Measurements from ENCODE around the gene ATG2B.
"Not testable (repeated sequence)": the region's sequence is repeated elsewhere in the genome, so short reads cannot be mapped to it uniquely, and the experiment has no call there.

Gene ATG2B

DNA sequence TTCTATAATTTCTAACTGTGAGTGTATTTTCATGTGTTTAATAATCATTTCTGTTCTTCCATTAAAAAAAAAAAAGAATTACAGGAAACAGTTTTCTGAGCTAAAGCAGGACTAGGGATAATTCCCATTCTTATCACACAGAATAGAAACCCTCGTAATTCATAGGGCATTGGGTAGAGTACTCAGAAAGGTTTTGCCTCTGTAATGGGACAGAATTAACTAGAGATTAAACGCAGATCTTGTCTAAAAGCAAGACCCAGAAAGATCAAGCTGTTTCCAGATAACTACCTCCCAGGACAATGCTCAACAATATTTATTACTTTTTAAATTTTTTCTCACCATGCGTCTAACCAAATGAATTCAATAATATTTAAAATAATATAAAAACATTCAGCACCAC, 10.4 kb upstream of the ATG2B start:
- DNase-seq (ENCODE audit: low spot score) = no peak

DNA sequence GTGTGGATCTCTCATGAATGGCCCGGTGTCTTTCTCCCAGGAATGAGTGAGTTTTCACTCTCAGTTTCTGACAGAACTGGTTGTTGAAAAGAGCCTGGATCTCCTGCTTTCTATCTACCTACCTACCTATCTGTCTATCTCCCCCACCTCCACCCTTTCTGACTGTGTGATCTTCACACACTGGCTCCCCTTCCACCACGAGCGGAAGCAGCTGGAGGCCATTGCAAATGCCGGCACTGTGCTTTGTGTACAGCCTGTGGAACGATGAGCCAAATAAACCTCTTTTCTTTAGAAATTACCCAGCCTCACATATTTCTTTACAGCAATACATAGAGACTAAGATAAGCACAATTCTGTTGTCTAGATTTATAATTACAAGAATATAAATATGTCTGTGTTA, 7.4 kb upstream of the ATG2B start:
- no peak for DNase-seq (ENCODE audit: low spot score)

DNA sequence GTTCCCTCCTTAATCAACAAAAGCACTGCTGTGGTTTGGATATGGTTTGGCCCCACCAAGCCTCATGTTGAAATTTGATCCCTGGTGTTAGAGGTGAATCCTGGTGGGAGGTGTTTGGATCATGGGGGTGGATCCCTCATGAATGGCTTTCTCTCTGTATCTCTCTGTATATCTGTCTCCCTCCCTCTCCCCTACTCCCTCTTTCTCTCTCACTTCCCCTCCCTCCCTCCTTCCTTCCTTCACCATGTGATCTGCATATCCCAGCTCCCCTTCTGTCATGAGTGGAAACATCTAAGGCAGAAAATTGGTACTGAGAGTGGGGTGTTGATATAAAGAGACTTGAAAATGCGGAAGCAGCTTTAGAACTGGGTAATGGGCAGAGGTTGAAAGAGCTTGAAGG, 5.4 kb upstream of the ATG2B start:
- DNase-seq (ENCODE audit: low spot score) = no peak

DNA sequence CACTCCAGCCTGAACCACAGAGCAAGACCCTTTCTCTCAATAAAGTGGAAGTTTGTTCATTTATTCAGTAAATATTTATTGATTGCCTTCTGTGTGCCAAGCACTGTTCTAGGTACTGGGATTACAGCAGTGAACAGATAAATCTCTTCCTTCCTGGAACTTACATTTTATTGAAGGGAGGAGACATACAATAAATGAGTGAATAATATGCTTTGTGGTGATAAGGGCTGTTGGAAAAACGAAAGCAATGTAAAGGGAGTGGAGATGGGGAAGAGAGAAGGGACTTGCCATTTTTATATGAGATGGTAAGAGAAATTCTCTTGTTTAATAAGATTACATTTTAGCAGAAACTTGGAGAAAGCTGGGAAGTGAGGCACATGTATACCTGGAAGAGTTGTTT, 1.8 kb upstream of the ATG2B start:
- DNase-seq (ENCODE audit: low spot score) = no peak

DNA sequence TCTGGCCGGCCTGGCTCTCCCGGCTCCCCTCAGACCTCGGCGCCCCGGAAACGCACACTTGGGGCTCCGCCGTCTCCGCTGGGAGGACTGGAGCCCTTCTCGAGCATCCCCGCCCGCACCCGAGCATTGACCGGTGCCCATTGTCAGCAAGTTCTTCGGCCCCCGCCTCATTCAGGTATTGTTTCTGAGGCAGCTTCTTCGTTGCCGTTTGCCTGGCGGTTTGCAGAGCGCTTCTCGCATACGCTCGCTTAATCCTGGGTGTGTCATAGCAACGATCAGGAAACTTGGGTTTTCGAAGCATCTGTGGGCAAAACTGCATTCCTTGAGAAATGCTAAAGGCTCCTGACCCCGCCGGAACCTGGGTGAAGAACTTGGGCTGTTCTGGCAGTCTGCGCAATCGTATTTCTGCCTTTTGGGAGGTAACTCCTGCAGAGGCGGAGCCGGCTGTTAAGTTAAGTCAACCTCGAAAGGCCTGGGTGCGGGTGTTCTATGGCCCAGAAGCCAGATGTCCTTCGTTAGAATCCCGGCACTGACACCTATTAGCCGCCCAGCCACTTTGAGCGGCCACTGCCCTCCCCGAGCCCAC, 703 bp upstream of the ATG2B start:
- peak; percentile 10 for DNase-seq (ENCODE audit: low spot score)

DNA sequence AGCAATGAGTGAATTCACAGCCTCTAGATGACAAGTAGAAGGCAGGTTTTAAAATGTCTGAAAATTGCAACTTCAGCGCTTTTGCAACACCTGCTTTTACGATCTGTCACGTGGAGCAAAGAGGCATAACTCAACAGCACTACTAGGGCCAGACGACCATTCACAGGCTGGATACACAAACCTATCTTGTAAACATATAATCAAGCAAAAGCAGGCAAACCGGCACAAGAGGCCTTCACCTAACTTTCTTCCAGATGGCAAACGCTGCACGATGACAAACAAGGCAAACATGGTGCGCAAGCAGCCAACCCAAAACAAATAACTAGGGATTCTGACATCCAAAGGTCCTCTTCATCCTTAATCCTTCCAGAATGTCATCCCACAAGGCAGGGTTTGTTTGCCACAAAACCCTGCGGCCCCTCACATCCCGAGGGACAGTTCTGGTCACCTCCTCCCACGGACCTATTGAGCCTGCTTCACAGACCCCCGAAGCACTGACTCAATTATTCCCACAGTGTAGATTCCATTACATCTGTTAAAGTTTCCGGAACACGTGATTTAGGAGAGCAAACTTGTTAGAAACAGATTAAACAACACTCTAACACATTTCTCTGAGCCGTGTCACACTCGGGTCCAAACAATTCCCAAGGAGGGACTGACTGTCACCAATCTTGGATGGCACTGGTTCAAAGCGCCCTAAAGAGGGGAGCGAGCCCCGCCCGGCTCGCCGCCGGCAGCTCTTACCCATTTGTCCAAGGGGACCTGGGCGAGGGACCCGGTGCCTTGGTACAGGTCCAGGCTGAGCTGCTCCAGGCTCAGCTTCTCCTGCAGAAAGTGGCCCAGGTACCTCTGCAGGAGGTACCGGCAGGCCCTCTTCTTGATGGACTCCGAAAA, 823 bp downstream of the ATG2B start:
- peak; percentile 1 for DNase-seq (ENCODE audit: low spot score)

DNA sequence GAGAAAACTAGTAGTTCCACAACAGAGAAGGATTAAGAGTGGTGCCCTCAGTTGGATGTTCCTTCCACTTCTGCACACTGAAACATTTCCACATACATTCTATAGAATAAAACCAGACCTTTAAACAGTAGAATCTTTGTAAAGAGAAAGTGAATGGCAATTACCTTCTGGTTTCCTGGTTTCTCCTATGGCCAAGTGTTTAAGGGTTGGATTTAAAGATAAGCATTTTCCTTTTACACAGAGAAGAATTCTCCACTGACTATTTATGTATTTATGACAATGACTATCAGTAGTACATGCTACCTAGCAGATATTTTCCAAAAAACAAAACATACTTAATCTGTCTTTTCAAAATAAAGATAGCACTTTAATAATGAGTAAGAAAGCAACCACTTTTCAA, 3.2 kb downstream of the ATG2B start:
- no peak for DNase-seq (ENCODE audit: low spot score)

DNA sequence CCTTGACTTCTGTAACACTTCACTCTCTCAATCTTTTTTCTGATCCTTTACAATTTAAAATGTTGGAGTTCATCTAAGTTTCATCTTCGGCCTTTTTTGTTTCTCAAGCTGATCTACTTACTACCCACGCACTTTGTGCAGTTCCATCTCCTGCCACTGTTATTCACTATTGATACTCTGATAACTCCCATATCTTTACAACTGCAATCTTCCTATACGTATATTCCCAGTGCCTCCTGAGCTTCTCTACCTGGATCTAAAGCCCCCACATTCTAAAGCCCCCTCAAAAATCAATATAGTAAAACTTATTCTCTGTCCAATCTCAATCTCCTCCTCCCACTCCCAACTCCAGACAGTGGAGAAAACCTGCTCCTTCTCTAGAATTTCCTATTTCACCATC, 5.9 kb downstream of the ATG2B start:
- DNase-seq (ENCODE audit: low spot score) = no peak

DNA sequence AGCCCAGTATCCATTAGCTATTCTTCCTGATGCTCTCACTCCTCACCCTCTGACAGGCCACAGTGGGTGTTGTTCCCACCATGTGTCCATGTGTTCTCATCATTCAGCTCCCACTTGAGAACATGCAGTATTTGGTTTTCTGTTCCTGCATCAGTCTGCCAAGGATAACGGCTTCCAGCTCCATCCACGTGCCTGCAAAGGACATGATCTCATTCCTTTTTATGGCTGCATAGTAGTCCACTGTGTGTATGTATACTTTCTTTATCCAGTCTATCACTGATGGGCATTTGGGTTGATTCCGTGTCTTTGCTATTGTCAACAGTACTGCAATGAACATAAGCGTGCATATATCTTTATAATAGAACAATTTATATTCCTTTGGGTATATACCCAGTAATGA, 8.9 kb downstream of the ATG2B start:
- DNase-seq (ENCODE audit: low spot score) = no peak

DNA sequence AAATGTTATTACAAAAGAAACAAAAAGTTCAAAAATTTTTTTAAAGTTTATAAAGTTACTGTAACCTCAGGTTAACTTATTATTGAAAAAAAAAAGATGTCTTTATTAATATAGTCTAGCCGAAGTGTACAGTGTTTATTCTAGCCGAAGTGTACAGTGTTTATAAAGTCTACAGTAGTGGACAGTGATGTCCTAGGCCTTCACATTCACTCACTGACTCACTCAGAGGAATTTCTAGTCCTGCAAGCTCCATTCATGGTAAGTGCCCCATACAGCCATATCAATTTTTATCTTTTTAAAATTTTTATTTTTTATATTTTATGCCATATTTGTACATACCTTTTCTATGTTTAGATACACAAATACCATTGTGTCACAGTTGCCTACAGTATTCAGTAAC, 10.4 kb downstream of the ATG2B start:
- DNase-seq (ENCODE audit: low spot score) = no peak

DNA sequence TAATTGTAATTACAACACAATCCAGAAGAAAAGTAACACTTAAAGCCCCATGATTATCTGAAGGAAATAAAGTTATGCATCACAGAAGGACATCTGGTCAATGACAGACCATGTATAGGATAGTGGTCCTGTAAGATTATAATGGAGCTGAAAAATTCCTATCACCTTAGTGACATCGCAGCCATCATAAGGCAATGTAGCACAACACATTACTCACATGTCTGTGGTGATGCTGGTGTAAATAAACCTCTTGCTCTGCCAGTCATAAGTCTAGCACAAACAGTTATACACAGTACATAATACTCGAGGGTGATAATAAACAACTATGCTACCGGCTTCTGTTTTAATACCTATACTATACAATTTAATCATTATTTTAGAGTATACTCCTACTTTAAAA, 11.2 kb downstream of the ATG2B start:
- no peak for DNase-seq (ENCODE audit: low spot score)

DNA sequence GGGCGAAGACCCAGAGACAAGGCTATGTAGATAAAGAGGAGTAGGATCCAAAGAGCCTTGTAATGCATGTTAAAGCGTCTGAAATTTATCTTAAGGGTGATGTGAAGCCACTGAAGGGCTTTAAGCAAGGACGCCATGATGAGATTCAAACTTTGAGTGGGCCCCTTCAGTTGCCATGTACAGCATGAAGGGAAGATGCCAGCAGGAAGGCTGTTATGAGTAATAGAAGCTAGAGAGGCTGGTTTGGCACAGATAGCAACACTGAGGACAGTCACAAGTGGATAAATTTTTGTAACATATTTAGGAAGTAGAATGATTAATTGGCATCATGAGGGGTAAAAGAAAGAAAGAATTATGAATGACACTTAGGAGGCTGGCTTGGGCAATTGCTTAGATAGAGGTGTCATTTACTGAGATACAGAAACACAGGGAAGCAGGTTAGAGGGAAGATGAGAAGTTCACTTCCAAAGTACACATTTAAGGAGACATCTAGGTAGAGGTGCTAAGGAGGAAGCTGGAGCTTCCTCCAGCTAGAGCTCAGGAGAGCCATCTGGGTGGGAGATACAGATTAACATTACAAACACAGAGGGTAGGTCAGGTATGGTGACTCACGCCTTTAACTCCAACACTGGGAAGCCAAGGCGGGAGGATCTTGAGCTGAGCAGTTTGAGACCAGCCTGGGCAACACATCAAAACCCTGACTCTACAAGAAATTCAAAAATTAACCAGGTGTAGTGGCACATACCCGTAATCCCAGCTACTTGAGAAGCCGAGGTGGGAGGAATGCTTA, 13.7 kb downstream of the ATG2B start:
- DNase-seq (ENCODE audit: low spot score) = no peak

DNA sequence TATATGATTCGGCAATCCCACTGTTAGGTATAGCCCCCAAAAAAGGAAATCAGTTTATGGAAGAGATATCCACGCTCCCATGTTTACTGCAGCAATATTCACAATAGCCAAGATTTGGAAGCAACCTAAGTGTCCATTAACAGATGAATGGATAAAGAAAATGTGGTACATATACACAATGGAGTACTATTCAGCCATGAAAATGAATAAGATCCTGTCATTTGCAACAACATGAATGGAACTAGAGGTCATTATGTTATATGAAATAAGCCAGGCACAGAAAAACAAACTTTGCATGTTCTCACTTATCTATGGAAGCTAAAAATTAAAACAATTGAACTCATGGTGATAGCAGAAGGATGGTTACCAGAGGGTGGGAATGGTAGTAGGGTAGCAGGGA, 15.2 kb downstream of the ATG2B start:
- not testable (repeated sequence) for DNase-seq (ENCODE audit: low spot score)

DNA sequence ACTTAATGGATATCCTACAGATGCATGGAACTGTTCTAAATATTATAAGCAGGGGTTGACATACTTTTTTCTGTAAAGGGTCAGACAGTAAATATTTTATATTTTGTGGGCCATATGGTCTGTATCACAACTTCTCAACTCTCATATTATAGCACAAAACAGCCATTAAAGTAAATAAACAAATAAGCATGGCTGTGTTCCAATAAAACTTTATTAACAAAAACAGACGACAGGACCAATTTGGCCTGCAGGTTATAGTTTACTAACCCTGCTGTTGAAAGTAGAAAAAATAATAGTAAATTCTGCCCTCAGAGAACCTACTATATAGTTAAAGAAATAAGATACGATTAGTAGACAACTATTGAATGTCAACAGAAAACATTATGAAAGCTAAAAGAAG, 17.5 kb downstream of the ATG2B start:
- no peak for DNase-seq (ENCODE audit: low spot score)

DNA sequence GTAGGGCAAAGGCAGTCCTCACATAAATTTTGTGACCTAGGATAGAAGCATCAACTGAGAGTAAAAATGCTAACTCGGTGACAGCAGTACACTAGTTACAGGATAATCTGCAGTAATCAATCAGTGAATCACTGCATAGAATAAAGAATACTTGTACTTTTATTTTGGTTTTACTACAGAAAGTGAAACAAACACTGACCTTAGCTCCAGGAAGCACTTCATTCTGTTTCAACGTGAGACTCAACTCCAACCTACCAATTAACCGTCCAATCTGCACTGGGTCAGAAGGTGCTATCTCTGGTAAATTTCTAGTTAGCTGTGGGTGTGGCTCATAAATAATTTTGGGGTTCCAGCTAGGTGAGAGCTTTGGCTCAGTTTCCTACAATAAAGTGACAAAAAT, 21.8 kb downstream of the ATG2B start:
- no peak for DNase-seq (ENCODE audit: low spot score)

DNA sequence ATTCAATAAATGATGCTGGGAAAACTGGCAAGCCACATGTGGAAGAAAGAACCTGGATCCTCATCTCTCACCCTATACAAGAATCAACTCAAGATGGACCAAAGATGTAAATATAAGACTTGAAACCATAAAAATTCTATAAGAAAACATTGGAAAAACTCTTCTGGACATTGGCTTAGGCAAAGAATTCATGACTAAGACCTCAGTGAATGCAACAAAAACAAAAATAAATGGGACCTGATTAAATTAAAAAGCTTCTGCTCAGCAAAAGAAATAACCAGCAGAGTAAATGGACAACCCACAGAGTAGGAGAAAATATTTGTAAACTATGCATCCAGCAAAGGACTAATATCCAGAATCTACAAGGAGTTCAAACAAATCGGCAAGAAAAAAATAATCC, 24.6 kb downstream of the ATG2B start:
- DNase-seq (ENCODE audit: low spot score) = no peak

DNA sequence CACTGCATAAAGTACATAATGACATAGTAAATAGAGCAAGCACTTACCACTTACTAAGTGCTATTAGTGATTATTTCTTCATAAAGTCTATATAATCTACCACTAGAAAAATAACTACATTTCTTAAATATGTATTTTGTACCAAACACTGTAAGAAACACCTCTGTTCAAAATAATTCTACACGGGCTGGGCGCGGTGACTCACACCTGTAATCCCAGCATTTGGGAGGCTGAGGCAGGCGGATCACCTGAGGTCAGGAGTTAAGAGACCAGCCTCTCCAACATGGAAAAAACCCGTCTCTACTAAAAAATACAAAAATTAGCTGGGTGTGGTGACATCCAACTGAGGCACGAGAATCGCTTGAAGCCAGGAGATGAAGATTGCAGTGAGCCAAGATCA, 38.9 kb downstream of the ATG2B start:
- no peak for DNase-seq (ENCODE audit: low spot score)

DNA sequence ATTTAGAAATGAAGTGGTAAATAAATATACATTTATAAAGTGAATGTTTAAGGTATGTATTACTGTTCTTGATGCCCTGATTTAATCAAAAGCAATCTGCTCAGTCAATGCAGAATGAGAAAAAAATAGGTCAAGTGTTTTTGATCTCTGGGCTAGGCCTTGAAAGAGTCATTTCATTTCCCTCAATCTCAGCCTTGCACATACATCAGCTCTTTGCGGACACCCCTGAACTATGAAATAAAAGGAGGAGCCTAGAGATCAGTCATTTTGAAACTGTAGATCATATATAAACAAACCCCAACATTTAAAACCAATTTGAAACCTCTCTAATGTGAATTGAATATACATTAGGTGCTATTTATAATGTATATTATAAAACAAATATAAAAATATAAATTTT, 42.5 kb downstream of the ATG2B start:
- DNase-seq (ENCODE audit: low spot score) = no peak

DNA sequence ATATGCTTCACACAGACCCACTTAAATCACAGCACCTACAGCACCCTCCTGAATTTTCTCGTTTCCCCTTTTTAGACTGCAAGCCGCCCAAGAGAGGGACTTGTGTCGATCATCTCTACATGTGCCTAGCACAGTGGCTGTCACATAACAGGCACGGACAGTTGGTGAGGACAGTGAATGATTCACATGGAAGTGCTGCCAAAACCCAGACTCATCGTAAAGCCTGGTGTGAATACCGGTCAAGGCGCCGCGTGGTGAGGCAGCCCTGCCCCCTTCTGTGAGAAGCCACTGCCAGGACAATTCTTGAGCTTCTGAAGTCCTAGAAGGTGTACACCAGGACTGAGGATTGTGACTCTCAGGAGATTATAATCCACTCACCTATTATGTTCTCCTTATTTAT, 44.3 kb downstream of the ATG2B start:
- no peak for DNase-seq (ENCODE audit: low spot score)

DNA sequence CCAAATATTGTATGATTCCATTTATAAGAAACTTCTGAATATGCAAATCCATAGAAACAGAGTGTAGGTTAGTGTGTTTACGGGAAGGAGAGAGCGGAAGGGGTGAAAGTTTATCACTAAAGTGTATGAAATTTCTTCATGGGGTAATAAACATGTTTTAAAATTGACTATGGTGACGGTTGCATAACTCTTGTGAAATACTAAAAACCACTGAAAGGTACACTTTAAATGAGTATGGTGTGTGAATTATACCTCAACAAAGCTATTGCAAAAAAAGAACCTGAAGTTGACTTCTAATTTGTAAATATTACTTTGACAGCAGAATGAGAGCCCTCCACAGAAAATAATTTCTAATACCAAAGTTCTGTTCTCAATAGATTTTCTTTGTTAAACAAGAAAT, 47.1 kb downstream of the ATG2B start:
- DNase-seq (ENCODE audit: low spot score) = no peak

DNA sequence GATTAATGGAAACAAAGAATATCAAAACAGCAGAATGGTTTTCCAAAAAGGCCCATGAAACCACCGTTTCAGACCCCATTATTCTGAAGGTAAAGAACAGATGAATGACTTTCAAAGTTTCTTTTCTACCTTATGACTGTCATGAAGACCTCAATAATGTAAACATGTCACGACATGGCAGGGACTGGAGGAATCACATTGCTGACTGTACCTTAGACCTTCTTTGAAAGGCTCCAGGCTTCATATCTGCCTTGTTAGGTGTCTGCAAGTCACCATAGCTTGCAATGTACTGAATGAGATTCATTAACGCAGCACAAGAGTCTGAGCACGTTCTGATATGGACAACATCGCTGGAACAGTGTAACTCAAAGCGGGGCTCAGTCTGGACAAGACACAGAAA, 52.2 kb downstream of the ATG2B start:
- DNase-seq (ENCODE audit: low spot score) = no peak

DNA sequence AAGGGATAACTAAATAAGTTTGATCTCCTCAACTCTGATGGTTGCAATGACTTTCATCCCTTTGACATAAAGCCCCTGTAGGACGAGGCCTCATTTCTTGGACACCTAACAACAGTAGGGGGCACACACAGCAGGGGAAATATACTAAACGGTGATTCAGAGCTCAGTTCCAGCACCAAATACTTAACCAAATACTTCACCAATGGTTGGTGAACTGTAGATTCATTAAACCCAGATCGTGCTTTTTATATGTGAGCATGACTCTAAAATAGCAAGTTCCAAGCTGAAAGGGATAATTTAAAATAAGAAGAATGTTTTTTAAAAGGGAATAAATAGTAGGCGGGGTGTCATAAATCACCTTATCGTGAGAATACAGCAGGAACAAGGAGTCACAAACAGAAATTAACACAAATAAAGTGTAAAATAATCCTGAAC, 53.2 kb downstream of the ATG2B start:
- no peak for DNase-seq (ENCODE audit: low spot score)

All from SK-N-DZ (cell line).